ENCODE measurements around the gene FGF4. TPM values are rescaled to one million over a fixed set of nuclear protein-coding genes. Genes with fewer than 3 reads are reported as not detected.
A peak's percentile ranks its signal among the peaks of the same experiment; 100 is the strongest.

FGF4 gene
- total RNA-seq, 4 donors from 2014 or later: not detected

GRCh38 chr11:69817265-69818230 is 42.4 kb upstream of the FGF4 start:
- intact Hi-C loops (cut with DNase I): no loop called here
- TF ChIP-seq POLR2AphosphoS5 (IDR thresholded peaks at IDR 0.05) (no peak), EP300 (IDR thresholded peaks at IDR 0.05) (no peak), POLR2A (IDR thresholded peaks at IDR 0.05; ENCODE audit: low read depth) (no peak), CTCF (IDR thresholded peaks at IDR 0.05) (no peak)
- peak overlapping the region in 1 of 4 donors; percentile 9 for H3K4me3 ChIP-seq
- H3K4me1 ChIP-seq: peaks cover 3 to 23% (median 12%) of the 10 kb centered on the region in 4 donors
- under 1% methylated on average over 34 of the region's 107 CpGs for WGBS
- H3K27ac ChIP-seq (replicated peaks in 1 of 4): no peak overlapping the region
- no peak for DNase-seq (ENCODE audit: extremely low spot score)
- H3K9me3 ChIP-seq: no peaks in the 10 kb centered on the region
- H3K36me3 ChIP-seq: no peaks in the 10 kb centered on the region
- H3K27me3 ChIP-seq: peaks cover 0 to 97% (median 18%) of the 10 kb centered on the region in 4 donors

- peaks cover 3 to 23% (median 12%) of the 10 kb centered on the region in 4 donors for H3K4me1 ChIP-seq
- TF ChIP-seq POLR2AphosphoS5 (IDR thresholded peaks at IDR 0.05) (no peak), EP300 (IDR thresholded peaks at IDR 0.05) (no peak), POLR2A (IDR thresholded peaks at IDR 0.05; ENCODE audit: low read depth) (no peak), CTCF (IDR thresholded peaks at IDR 0.05) (no peak)
- H3K36me3 ChIP-seq: no peaks in the 10 kb centered on the region
- no peak overlapping the region for H3K4me3 ChIP-seq
- intact Hi-C loops (cut with DNase I): no loop called here
- H3K9me3 ChIP-seq: no peaks in the 10 kb centered on the region
- 0% methylated on average over 1 of the region's 12 CpGs for WGBS
- peaks cover 0 to 97% (median 18%) of the 10 kb centered on the region in 4 donors for H3K27me3 ChIP-seq
- no peak for DNase-seq (ENCODE audit: extremely low spot score)
- no peak overlapping the region for H3K27ac ChIP-seq (replicated peaks in 1 of 4)
These were observed 41.5 kb upstream of the FGF4 start for GRCh38 chr11:69816671-69817070.

GRCh38 chr11:69815973-69816372 is 40.8 kb upstream of the FGF4 start:
- H3K27ac ChIP-seq (replicated peaks in 1 of 4): no peak overlapping the region
- TF ChIP-seq CTCF (IDR thresholded peaks at IDR 0.05) (no peak), EP300 (IDR thresholded peaks at IDR 0.05) (no peak), POLR2AphosphoS5 (IDR thresholded peaks at IDR 0.05) (no peak), POLR2A (IDR thresholded peaks at IDR 0.05; ENCODE audit: low read depth) (no peak)
- DNase-seq (ENCODE audit: extremely low spot score): no peak
- intact Hi-C loops (cut with DNase I): no loop called here
- H3K36me3 ChIP-seq: no peaks in the 10 kb centered on the region
- peaks cover 0 to 96% (median 18%) of the 10 kb centered on the region in 4 donors for H3K27me3 ChIP-seq
- WGBS: 83% methylated on average over 13 of the region's 13 CpGs
- peaks cover 3 to 23% (median 12%) of the 10 kb centered on the region in 4 donors for H3K4me1 ChIP-seq
- no peaks in the 10 kb centered on the region for H3K9me3 ChIP-seq
- no peak overlapping the region for H3K4me3 ChIP-seq

GRCh38 chr11:69814902-69815301 is 39.8 kb upstream of the FGF4 start:
- DNase-seq (ENCODE audit: extremely low spot score): no peak
- no peak overlapping the region for H3K4me3 ChIP-seq
- H3K27ac ChIP-seq (replicated peaks in 1 of 4): no peak overlapping the region
- H3K4me1 ChIP-seq: peaks cover 3 to 23% (median 12%) of the 10 kb centered on the region in 4 donors
- intact Hi-C loops (cut with DNase I): no loop called here
- TF ChIP-seq POLR2AphosphoS5 (IDR thresholded peaks at IDR 0.05): no peak
- TF ChIP-seq EP300 (IDR thresholded peaks at IDR 0.05): no peak
- no peak for TF ChIP-seq POLR2A (IDR thresholded peaks at IDR 0.05; ENCODE audit: low read depth)
- TF ChIP-seq CTCF (IDR thresholded peaks at IDR 0.05): no peak
- H3K9me3 ChIP-seq: no peaks in the 10 kb centered on the region
- no peaks in the 10 kb centered on the region for H3K36me3 ChIP-seq
- peaks cover 0 to 96% (median 11%) of the 10 kb centered on the region in 4 donors for H3K27me3 ChIP-seq

Measured in esophagus muscularis mucosa (tissue), 4 donors.